Mesenchymal stem cell (in vitro differentiated cells and primary cell): Measurements from ENCODE around the gene THOC6.

Experiments used
- DNase-seq: peaks from one replicate; pipeline ENCODE4 v3.0.0-alpha.2; 2013
- H2AFZ ChIP-seq: one replicate; pipeline ENCODE4 v1.6.1; 2013; ENCODE audit warnings: low read depth, mild to moderate bottlenecking, control low read depth, inconsistent platforms, low read length, moderate library complexity
- H2AK5ac ChIP-seq: 2 replicates; pipeline ENCODE4 v1.6.1; 2013; ENCODE audit warnings: low read length, moderate library complexity, mild to moderate bottlenecking, inconsistent platforms; ENCODE audit not compliant: severe bottlenecking
- H2BK120ac ChIP-seq: one replicate; pipeline ENCODE4 v1.6.1; 2013; ENCODE audit warnings: low read depth, mild to moderate bottlenecking, inconsistent platforms, low read length, moderate library complexity
- H2BK12ac ChIP-seq, 2 experiments: one replicate each; pipeline ENCODE4 v1.6.1; 2013; ENCODE audit warnings: inconsistent platforms in 2 of 2, low read length in 2 of 2, mild to moderate bottlenecking in 2 of 2, moderate library complexity in 2 of 2, control low read depth in 1 of 2
- H2BK15ac ChIP-seq: one replicate; pipeline ENCODE4 v1.6.1; 2013; ENCODE audit warnings: mild to moderate bottlenecking, low read depth, inconsistent platforms; ENCODE audit not compliant: poor library complexity, severe bottlenecking
- H2BK5ac ChIP-seq: 2 replicates; pipeline ENCODE4 v1.6.1; 2013; ENCODE audit warnings: low read depth, mild to moderate bottlenecking, low read length, control low read depth, inconsistent platforms; ENCODE audit not compliant: poor library complexity, severe bottlenecking
- H3K14ac ChIP-seq, 2 experiments: one replicate each; pipeline ENCODE4 v1.6.1; 2013; ENCODE audit warnings: inconsistent platforms in 2 of 2, low read length in 2 of 2, control low read depth in 1 of 2, mild to moderate bottlenecking in 1 of 2, moderate library complexity in 1 of 2
- H3K18ac ChIP-seq, 2 experiments: one replicate each; pipeline ENCODE4 v1.6.1; 2013; ENCODE audit warnings: inconsistent platforms in 2 of 2, low read length in 2 of 2, control low read depth in 1 of 2, low read depth in 1 of 2, mild to moderate bottlenecking in 1 of 2
- H3K23ac ChIP-seq, 2 experiments: one replicate each; pipeline ENCODE4 v1.6.1; 2013; ENCODE audit warnings: inconsistent platforms in 2 of 2, low read length in 2 of 2, mild to moderate bottlenecking in 2 of 2, moderate library complexity in 2 of 2, control low read depth in 1 of 2
- H3K27ac ChIP-seq: 2 replicates; pipeline ENCODE4 v1.5.1; 2013; ENCODE audit warnings: mild to moderate bottlenecking, moderate library complexity, low read length, control low read depth, inconsistent platforms; ENCODE audit not compliant: poor library complexity, severe bottlenecking
- H3K27me3 ChIP-seq, 2 experiments: 2 replicates each; pipeline versions ENCODE4 v1.6.1 to v1.7.0; 2013; ENCODE audit warnings: low read length in 2 of 2, mild to moderate bottlenecking in 2 of 2, moderate library complexity in 2 of 2, control low read depth in 1 of 2, inconsistent platforms in 1 of 2; ENCODE audit not compliant: control insufficient read depth in 1 of 2, insufficient read depth in 1 of 2
- H3K36me3 ChIP-seq, 2 experiments: 2 replicates each; pipeline versions ENCODE4 v1.6.1 to v1.7.0; 2013; ENCODE audit warnings: low read length in 2 of 2, control low read depth in 1 of 2, inconsistent platforms in 1 of 2, low read depth in 1 of 2, mild to moderate bottlenecking in 1 of 2; ENCODE audit not compliant: insufficient read depth in 2 of 2, control insufficient read depth in 1 of 2
- H3K4ac ChIP-seq, 2 experiments: one replicate each; pipeline ENCODE4 v1.6.1; 2013; ENCODE audit warnings: inconsistent platforms in 2 of 2, low read length in 2 of 2, mild to moderate bottlenecking in 2 of 2, moderate library complexity in 2 of 2, control low read depth in 1 of 2, low read depth in 1 of 2
- H3K4me1 ChIP-seq: 2 replicates; pipeline ENCODE4 v1.6.1; 2013; ENCODE audit warnings: low read depth, low read length, control low read depth; ENCODE audit not compliant: control insufficient read depth, insufficient read depth
- H3K4me2 ChIP-seq: 2 replicates; pipeline ENCODE4 v1.6.1; 2013; ENCODE audit warnings: low read length, mild to moderate bottlenecking, inconsistent platforms; ENCODE audit not compliant: poor library complexity, severe bottlenecking
- H3K4me3 ChIP-seq, 2 experiments: 2 replicates each; pipeline versions ENCODE4 v1.5.1 to v1.7.0; 2013; ENCODE audit warnings: low read length in 2 of 2, mild to moderate bottlenecking in 2 of 2, control low read depth in 1 of 2, low read depth in 1 of 2; ENCODE audit not compliant: insufficient read depth in 1 of 2
- H3K79me1 ChIP-seq: replicated peaks from 2 replicates; pipeline ENCODE4 v1.6.1; 2013; ENCODE audit warnings: mild to moderate bottlenecking, control low read depth, low read length, inconsistent platforms; ENCODE audit not compliant: poor library complexity, severe bottlenecking
- H3K9ac ChIP-seq: 2 replicates; pipeline ENCODE4 v1.7.0; 2013; ENCODE audit warnings: mild to moderate bottlenecking, low read length, moderate library complexity
- H3K9me3 ChIP-seq: 2 replicates; pipeline ENCODE4 v1.7.0; 2013; ENCODE audit warnings: mild to moderate bottlenecking, low read length; ENCODE audit not compliant: control insufficient read depth
- H4K8ac ChIP-seq: one replicate; pipeline ENCODE4 v1.6.1; 2013; ENCODE audit warnings: inconsistent platforms, mild to moderate bottlenecking, low read length, moderate library complexity
- H4K91ac ChIP-seq: one replicate; pipeline ENCODE4 v1.6.1; 2013; ENCODE audit warnings: mild to moderate bottlenecking, low read length, inconsistent platforms
- WGBS: methylation state at CpG from one replicate; pipeline ENCODE4 v1.1.7; 2013; ENCODE audit warnings: mixed read lengths; 5-methylcytosine and 5-hydroxymethylcytosine counted together

Gene THOC6

DNA sequence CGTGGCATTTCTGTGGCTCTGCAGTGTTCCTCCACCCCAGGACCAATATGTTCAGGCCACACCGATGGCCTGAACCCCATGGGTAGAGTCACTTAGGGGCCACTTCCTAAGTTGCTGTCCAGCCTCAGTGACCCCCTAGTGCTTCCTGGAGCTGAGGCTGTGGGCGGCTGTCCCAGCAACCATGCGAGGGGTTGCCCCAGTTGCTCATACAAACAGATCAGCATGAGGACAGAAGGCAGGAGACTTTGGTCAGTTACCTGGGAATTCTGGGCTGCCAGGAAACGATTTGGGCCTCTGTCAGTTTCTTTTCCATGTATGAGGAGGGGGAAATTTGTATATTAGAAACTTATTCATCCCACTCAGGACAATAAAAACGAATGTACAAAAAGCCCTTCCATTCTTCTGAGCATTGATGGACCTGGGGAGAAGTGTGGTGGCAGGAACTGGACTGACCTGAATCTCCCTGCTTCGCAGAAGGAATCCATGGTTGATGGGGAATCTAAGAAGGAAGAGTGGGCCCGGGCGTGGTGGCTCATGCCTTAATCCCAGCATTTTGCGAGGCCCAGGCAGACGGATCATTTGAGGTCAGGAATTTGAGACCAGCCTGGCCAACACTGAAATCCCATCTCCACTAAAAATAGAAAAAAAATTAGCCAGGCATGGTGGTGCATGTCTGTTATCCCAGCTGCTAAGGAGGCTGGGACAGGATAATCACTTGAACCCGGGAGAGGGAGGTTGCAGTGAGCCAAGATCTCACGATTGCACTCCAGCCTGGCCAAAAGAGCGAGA is 36.7 kb downstream of the THOC6 start:
- H3K4me2 ChIP-seq = no peak overlapping the region
- H2BK5ac ChIP-seq = peak overlapping the region; percentile 14
- no peak overlapping the region for H3K9ac ChIP-seq
- peaks cover 2% of the 10 kb centered on the region for H3K79me1 ChIP-seq
- H3K4ac ChIP-seq = peak overlapping the region in 1 of 2 experiments; percentile 20
- peak overlapping the region; percentile 74 for H2AK5ac ChIP-seq
- DNase-seq = no peak
- no peak overlapping the region for H3K18ac ChIP-seq
- H3K14ac ChIP-seq = no peak overlapping the region
- H2BK15ac ChIP-seq = peak overlapping the region; percentile 60
- H3K27me3 ChIP-seq = peaks cover 0 to 9% of the 10 kb centered on the region in 2 experiments
- H3K23ac ChIP-seq = no peak overlapping the region
- no peaks in the 10 kb centered on the region for H3K9me3 ChIP-seq
- H2AFZ ChIP-seq = no peak overlapping the region
- peaks cover 27% of the 10 kb centered on the region for H3K4me1 ChIP-seq
- H3K27ac ChIP-seq = no peak overlapping the region
- WGBS = 91% methylated on average over 10 of the region's 14 CpGs
- H2BK120ac ChIP-seq = no peak overlapping the region
- peaks cover 0 to 8% of the 10 kb centered on the region in 2 experiments for H3K36me3 ChIP-seq
- peak overlapping the region; percentile 65 for H4K91ac ChIP-seq
- no peak overlapping the region for H3K4me3 ChIP-seq
- H2BK12ac ChIP-seq = peak overlapping the region in 1 of 2 experiments; percentile 85
- H4K8ac ChIP-seq = no peak overlapping the region

- no peak overlapping the region for H3K27ac ChIP-seq
- peaks cover 41% of the 10 kb centered on the region for H3K4me1 ChIP-seq
- H3K9me3 ChIP-seq = no peaks in the 10 kb centered on the region
- H3K27me3 ChIP-seq = peaks cover 0 to 15% of the 10 kb centered on the region in 2 experiments
- no peak overlapping the region for H3K14ac ChIP-seq
- 89% methylated on average over 6 of the region's 6 CpGs for whole genome bisulfite sequencing
- no peak overlapping the region for H2AFZ ChIP-seq
- no peak overlapping the region for H3K4ac ChIP-seq
- H3K18ac ChIP-seq = no peak overlapping the region
- H2BK5ac ChIP-seq = no peak overlapping the region
- H3K79me1 ChIP-seq = peaks cover 7% of the 10 kb centered on the region
- no peak overlapping the region for H2BK120ac ChIP-seq
- H2BK15ac ChIP-seq = no peak overlapping the region
- no peak overlapping the region for H4K91ac ChIP-seq
- no peak overlapping the region for H3K23ac ChIP-seq
- no peak overlapping the region for H2AK5ac ChIP-seq
- H3K4me2 ChIP-seq = no peak overlapping the region
- H3K36me3 ChIP-seq = peaks cover 0 to 5% of the 10 kb centered on the region in 2 experiments
- H2BK12ac ChIP-seq = no peak overlapping the region
- no peak overlapping the region for H3K9ac ChIP-seq
- no peak overlapping the region for H4K8ac ChIP-seq
- no peak overlapping the region for H3K4me3 ChIP-seq
- no peak for DNase-seq
These were observed 38.7 kb downstream of the THOC6 start for GRCh38 chr16:3062553-3062952.

DNA sequence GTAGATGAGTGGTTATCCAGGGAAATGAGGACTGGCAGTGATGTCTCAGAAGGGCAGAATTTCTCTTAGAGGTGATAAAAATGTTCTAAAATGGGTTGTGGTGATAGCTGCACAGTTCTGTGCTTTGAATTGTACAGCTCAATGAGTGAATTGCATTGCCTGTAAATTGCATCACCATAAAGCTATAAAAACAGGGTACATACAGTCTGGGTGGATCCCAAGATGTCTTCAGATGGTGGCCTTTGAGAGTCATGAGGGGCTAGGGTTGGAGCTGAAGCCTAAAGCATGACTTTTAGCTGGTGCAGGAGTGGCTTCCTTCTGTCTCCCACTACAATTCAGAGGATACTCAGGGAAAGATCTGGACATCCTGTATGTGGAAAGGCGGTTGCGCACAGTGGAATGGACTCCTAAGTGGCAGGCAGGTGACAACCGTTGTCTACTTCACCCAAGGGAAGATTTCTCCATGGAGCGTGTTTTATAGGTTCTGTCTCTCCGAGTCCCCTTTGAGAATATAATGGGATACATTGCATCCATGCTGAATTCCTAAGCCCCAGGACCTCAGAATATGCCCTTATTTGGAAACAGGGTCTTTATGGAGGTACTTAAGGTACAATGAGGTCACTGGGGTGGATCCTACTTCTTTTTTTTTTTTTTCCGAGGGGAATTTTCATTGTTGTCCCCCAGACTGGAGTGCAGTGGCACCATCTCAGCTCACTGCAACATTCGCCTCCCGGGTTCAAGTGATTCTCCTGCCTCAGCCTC is 40.0 kb downstream of the THOC6 start:
- no peak overlapping the region for H3K27ac ChIP-seq
- WGBS = 93% methylated on average over 7 of the region's 8 CpGs
- no peak overlapping the region for H3K14ac ChIP-seq
- DNase-seq = no peak
- no peak overlapping the region for H3K18ac ChIP-seq
- no peak overlapping the region for H2BK5ac ChIP-seq
- peaks cover 0 to 17% of the 10 kb centered on the region in 2 experiments for H3K36me3 ChIP-seq
- no peak overlapping the region for H2BK120ac ChIP-seq
- H3K4me2 ChIP-seq = no peak overlapping the region
- no peaks in the 10 kb centered on the region for H3K9me3 ChIP-seq
- H3K27me3 ChIP-seq = peaks cover 0 to 17% of the 10 kb centered on the region in 2 experiments
- H2BK15ac ChIP-seq = no peak overlapping the region
- H2BK12ac ChIP-seq = no peak overlapping the region
- no peak overlapping the region for H3K9ac ChIP-seq
- no peak overlapping the region for H3K4me3 ChIP-seq
- H3K23ac ChIP-seq = no peak overlapping the region
- no peak overlapping the region for H3K4ac ChIP-seq
- peaks cover 7% of the 10 kb centered on the region for H3K79me1 ChIP-seq
- peaks cover 35% of the 10 kb centered on the region for H3K4me1 ChIP-seq
- H4K91ac ChIP-seq = no peak overlapping the region
- H4K8ac ChIP-seq = no peak overlapping the region
- no peak overlapping the region for H2AFZ ChIP-seq
- H2AK5ac ChIP-seq = no peak overlapping the region
